GM12892 (cell line): ENCODE results near the gene SCGB1C1.

ENCODE experiments used
- POLR2A ChIP-seq: IDR thresholded peaks from 2 replicates; pipeline ENCODE4 v1.6.1; 2011; ENCODE audit warnings: low read depth, low read length, control low read depth
- POLR2AphosphoS5 ChIP-seq: IDR thresholded peaks from 2 replicates; pipeline ENCODE4 v1.6.1; 2011; ENCODE audit warnings: low read depth, low read length, control low read depth

DNA sequence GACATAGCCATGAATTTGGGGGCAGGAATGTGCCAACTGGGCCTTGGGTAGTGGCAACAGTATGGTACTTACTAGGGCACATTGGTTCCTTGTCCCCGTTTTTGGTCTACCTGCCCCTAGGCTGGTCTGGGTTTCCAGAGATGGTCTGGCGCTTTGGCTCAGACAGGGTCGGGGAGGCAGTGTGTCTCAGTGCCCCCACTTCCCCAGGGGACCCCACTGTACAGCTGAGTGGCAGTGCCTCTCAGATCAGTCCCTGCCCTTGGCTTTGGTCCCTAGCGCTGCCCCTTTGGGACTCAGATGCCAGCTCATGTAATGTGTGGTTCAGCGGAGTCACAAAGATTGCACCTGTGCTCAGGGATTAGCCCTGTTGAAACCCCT, 17.9 kb downstream of the SCGB1C1 start:
- TF ChIP-seq POLR2AphosphoS5 (no peak), POLR2A (no peak)
